A673 (cell line): ENCODE results near the gene CCK. TPM values are rescaled to one million over a fixed set of nuclear protein-coding genes. Genes with fewer than 3 reads are reported as not detected.

Experiments
- BruUV-seq: library from RNA; stranded (reverse); fragments of 400-500 nt; replicated peaks from 2 replicates; lab custom pipeline; 2021; lab: Mats Ljungman, UMichigan
- CTCF ChIA-PET: fragments of 300-600 bp; sonication (Branson Sonifier 250); formaldehyde crosslinking; loops from one replicate; lab custom pipeline; 2022; ENCODE audit warnings: antibody characterized with exemption; lab: Charles Lee
- POLR2A ChIA-PET: fragments of 300-600 bp; sonication (Branson Sonifier 250); formaldehyde crosslinking; loops from one replicate; lab custom pipeline; 2022; ENCODE audit warnings: antibody characterized with exemption; ENCODE audit not compliant: low non-redundant PET; lab: Charles Lee
- DNase-seq: peaks from one replicate; pipeline ENCODE4 v3.0.0-alpha.2; 2015; ENCODE audit warnings: low spot score
- H3K27ac ChIP-seq: fragments of 200-600 bp; sonication (generic); 2 replicates; pipeline ENCODE4 v1.5.1; 2016; ENCODE audit warnings: mixed run types, low read depth, mild to moderate bottlenecking, mixed read lengths, antibody characterized with exemption, low read length; ENCODE audit not compliant: poor library complexity, severe bottlenecking
- H3K27me3 ChIP-seq: fragments of 200-600 bp; sonication (generic); replicated peaks from 2 replicates; pipeline ENCODE4 v1.6.1; 2017; ENCODE audit warnings: mixed run types, low read depth, mild to moderate bottlenecking, mixed read lengths, antibody characterized with exemption, low read length; ENCODE audit not compliant: insufficient read depth, poor library complexity
- H3K36me3 ChIP-seq: fragments of 200-600 bp; sonication (generic); 2 replicates; pipeline ENCODE4 v1.6.1; 2016; ENCODE audit warnings: mixed run types, mild to moderate bottlenecking, mixed read lengths, antibody characterized with exemption, low read length; ENCODE audit not compliant: insufficient read depth, poor library complexity, severe bottlenecking
- H3K4me1 ChIP-seq: fragments of 200-600 bp; sonication (generic); 2 replicates; pipeline ENCODE4 v1.6.1; 2017; ENCODE audit warnings: mixed run types, mild to moderate bottlenecking, mixed read lengths, antibody characterized with exemption, low read length; ENCODE audit not compliant: insufficient read depth, poor library complexity, severe bottlenecking
- H3K4me3 ChIP-seq: fragments of 200-600 bp; sonication (generic); 2 replicates; pipeline ENCODE4 v1.5.1; 2016; ENCODE audit warnings: low read depth, mixed run types, mild to moderate bottlenecking, mixed read lengths, low read length; ENCODE audit not compliant: poor library complexity, severe bottlenecking
- H3K9me3 ChIP-seq: fragments of 200-600 bp; sonication (generic); 2 replicates; pipeline ENCODE4 v1.6.1; 2016; ENCODE audit warnings: mixed run types, low read depth, mild to moderate bottlenecking, mixed read lengths, antibody characterized with exemption, low read length; ENCODE audit not compliant: poor library complexity, severe bottlenecking
- EZH2 ChIP-seq: fragments of 200-600 bp; sonication (generic); IDR thresholded peaks from 2 replicates; pipeline ENCODE4 v1.6.1; 2017; ENCODE audit warnings: borderline replicate concordance, low read depth, mild to moderate bottlenecking, mixed read lengths, antibody characterized with exemption, low read length; ENCODE audit not compliant: poor library complexity, severe bottlenecking
- intact Hi-C: fragments of 100-400 bp; cut with micrococcal nuclease; formaldehyde crosslinking; loops from one replicate; pipeline ENCODE4 v1.10.0; 2022; ENCODE audit not compliant: unreplicated experiment
- total RNA-seq: library from RNA; stranded (reverse); gene quantifications from 2 replicates; pipeline ENCODE4 v1.2.3, GENCODE V29; 2021
- TF ChIP-seq, protein P1 (sequence below): fragments of 300-800, 200-600 bp; sonication (generic); conservative IDR thresholded peaks from 2 replicates; pipeline ENCODE4 v1.5.1; 2017; ENCODE audit warnings: low read depth, mild to moderate bottlenecking, antibody characterized with exemption, low read length, moderate library complexity, mixed read lengths

The CCK gene
- total RNA-seq, 1 experiment from 2014 or later = 19.6 TPM

DNA sequence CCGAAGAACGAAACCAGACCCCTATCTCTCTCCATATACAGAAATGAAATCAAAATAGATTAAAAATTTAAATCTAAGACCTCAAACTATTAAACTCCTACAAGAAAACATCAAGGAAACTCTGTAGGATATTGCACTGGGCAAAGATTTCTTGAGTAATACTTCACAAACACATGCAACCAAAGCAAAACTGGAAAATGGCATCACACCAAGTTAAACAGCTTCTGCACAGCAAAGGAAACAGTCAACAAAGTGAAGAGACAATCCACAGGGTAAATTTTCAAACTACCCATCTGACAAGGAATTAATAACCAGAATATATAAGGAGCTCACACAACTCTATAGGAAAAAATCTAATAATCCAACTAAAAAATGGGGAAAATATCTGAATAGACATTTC lies 29.4 kb downstream of the CCK start:
- Histone ChIP-seq H3K36me3 (no peaks in the 10 kb centered on the region), H3K4me1 (no peaks in the 10 kb centered on the region), H3K27me3 (no peaks in the 10 kb centered on the region), H3K27ac (no peak overlapping the region), H3K4me3 (no peak overlapping the region), H3K9me3 (no peaks in the 10 kb centered on the region)
- TF ChIP-seq EZH2 = no peak
- TF ChIP-seq, protein P1, sequence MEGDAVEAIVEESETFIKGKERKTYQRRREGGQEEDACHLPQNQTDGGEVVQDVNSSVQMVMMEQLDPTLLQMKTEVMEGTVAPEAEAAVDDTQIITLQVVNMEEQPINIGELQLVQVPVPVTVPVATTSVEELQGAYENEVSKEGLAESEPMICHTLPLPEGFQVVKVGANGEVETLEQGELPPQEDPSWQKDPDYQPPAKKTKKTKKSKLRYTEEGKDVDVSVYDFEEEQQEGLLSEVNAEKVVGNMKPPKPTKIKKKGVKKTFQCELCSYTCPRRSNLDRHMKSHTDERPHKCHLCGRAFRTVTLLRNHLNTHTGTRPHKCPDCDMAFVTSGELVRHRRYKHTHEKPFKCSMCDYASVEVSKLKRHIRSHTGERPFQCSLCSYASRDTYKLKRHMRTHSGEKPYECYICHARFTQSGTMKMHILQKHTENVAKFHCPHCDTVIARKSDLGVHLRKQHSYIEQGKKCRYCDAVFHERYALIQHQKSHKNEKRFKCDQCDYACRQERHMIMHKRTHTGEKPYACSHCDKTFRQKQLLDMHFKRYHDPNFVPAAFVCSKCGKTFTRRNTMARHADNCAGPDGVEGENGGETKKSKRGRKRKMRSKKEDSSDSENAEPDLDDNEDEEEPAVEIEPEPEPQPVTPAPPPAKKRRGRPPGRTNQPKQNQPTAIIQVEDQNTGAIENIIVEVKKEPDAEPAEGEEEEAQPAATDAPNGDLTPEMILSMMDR = no peak
- no peak for DNase-seq
- ChIA-PET POLR2A (no interaction called here), CTCF (no interaction called here)
- BruUV-seq = no TSS peak
- intact Hi-C loops = no loop called here

DNA sequence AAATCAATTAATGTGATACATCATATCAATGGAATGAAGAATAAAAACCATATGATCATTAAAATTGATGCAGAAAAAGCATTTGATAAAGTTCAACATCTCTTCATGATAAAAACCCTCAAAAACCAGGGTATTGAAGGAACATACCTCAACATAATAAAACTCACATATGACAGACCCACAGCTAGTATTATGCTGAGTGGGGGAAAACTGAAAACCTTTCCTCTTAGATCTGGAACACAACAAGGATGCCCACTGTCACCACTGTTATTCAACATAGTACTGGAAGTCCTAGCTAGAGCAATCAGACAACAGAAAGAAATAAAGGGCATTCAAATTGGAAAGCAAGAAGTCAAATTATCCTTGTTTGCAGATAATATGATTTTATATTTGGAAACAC lies 30.5 kb downstream of the CCK start:
- Histone ChIP-seq H3K9me3 (no peaks in the 10 kb centered on the region), H3K4me3 (no peak overlapping the region), H3K4me1 (no peaks in the 10 kb centered on the region), H3K36me3 (no peaks in the 10 kb centered on the region), H3K27me3 (no peaks in the 10 kb centered on the region), H3K27ac (no peak overlapping the region)
- TF ChIP-seq, protein P1 = no peak
- TF ChIP-seq EZH2 = no peak
- BruUV-seq = no TSS peak
- POLR2A ChIA-PET = no interaction called here
- intact Hi-C loops = no loop called here
- CTCF ChIA-PET = no interaction called here
- DNase-seq = no peak

DNA sequence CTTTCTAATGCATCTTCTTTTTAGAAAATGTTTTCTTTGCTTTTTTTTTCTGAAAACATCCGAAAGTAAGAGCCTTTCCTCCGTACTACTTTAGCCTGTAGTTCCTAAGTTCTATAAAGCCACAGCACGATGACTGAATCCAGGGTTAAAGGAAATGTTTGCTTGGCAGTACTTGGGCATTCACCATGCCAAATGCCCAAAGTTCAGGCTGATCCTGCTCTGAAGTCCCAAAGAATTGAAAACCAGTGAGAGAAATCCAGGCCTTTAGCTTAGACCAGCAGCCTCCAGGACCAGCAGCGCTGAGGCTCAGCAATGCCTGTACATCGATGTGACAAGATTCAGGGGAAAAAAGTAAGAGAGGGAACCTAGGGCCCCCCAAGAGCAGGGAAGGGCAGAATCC lies 35.1 kb downstream of the CCK start:
- DNase-seq = no peak
- TF ChIP-seq, protein P1 = no peak
- TF ChIP-seq EZH2 = no peak
- ChIA-PET POLR2A (no interaction called here), CTCF (no interaction called here)
- no peaks in the 10 kb centered on the region for H3K4me1 ChIP-seq
- H3K27ac ChIP-seq = no peak overlapping the region
- H3K36me3 ChIP-seq = no peaks in the 10 kb centered on the region
- BruUV-seq = no TSS peak
- H3K27me3 ChIP-seq = no peaks in the 10 kb centered on the region
- intact Hi-C loops = loop anchor here (1.0 kb wide), 1 partner anchor 212 kb away; no protein-coding TSS in a partner anchor
- H3K9me3 ChIP-seq = no peaks in the 10 kb centered on the region
- H3K4me3 ChIP-seq = no peak overlapping the region
